Cardiac fibroblast (primary cell): ENCODE data around the gene ZNF423.

ENCODE experiments used
- DNase-seq, 2 donors: peaks; one replicate each; pipeline versions ENCODE4 v3.0.0 to v3.0.0-alpha.2; 2010; ENCODE audit warnings: low read depth in 2 of 2
- H3K4me3 ChIP-seq, 2 donors: replicated peaks in 1 of 2; 1 replicate in 1 of 2; 2 replicates in 1 of 2; pipeline ENCODE4 v1.5.1; 2011; ENCODE audit warnings: low read depth in 2 of 2, low read length in 2 of 2, mild to moderate bottlenecking in 2 of 2, moderate library complexity in 1 of 2
- CTCF ChIP-seq: IDR thresholded peaks from one replicate; pipeline ENCODE4 v1.5.1; 2011; ENCODE audit warnings: low read depth, mild to moderate bottlenecking, low read length, inconsistent platforms

The ZNF423 gene

GRCh38 chr16:49562228-49562627 lies 293.7 kb downstream of the ZNF423 start:
- DNase-seq, result no peak
- no peak overlapping the region for H3K4me3 ChIP-seq
- TF ChIP-seq CTCF, result no peak

- H3K4me3 ChIP-seq, result no peak overlapping the region
- DNase-seq, result peak; percentile 21 to 76
- no peak for TF ChIP-seq CTCF
Measured at GRCh38 chr16:49560004-49560830, 295.7 kb downstream of the ZNF423 start.

- TF ChIP-seq CTCF, result no peak
- H3K4me3 ChIP-seq, result no peak overlapping the region
- DNase-seq, result no peak
Measured at GRCh38 chr16:49559242-49559641, 296.7 kb downstream of the ZNF423 start.

- no peak overlapping the region for H3K4me3 ChIP-seq
- no peak for DNase-seq
- TF ChIP-seq CTCF, result no peak
Measured at GRCh38 chr16:49558451-49558850, 297.5 kb downstream of the ZNF423 start.

GRCh38 chr16:49556606-49557446 lies 299.1 kb downstream of the ZNF423 start:
- no peak overlapping the region for H3K4me3 ChIP-seq
- peak; percentile 55 for TF ChIP-seq CTCF
- DNase-seq, result peak; percentile 63 to 67

- no peak for DNase-seq
- H3K4me3 ChIP-seq, result no peak overlapping the region
- TF ChIP-seq CTCF, result no peak
Measured at GRCh38 chr16:49556249-49556605, 299.7 kb downstream of the ZNF423 start.
